H9 (cell line): Measurements from ENCODE around the gene ZFY. TPM values are rescaled to one million over a fixed set of nuclear protein-coding genes. Genes with fewer than 3 reads are reported as not detected.

Experiments used
- DNase-seq: peaks from one replicate; pipeline ENCODE4 v3.0.0-alpha.2; 2017
- H2AFZ ChIP-seq: one replicate; pipeline ENCODE4 v1.6.1; 2013; ENCODE audit warnings: mild to moderate bottlenecking, low read length, control low read depth, moderate library complexity
- H2AK5ac ChIP-seq: 2 replicates; pipeline ENCODE4 v1.6.1; 2013; ENCODE audit warnings: low read length, control low read depth, mixed read lengths; ENCODE audit not compliant: insufficient read length
- H2BK120ac ChIP-seq: one replicate; pipeline ENCODE4 v1.6.1; 2013; ENCODE audit warnings: low read depth, mild to moderate bottlenecking, low read length, control low read depth, inconsistent platforms; ENCODE audit not compliant: poor library complexity, severe bottlenecking
- H2BK12ac ChIP-seq: 2 replicates; pipeline ENCODE4 v1.6.1; 2013; ENCODE audit warnings: low read length, control low read depth, mixed read lengths, low read depth; ENCODE audit not compliant: insufficient read length
- H2BK15ac ChIP-seq: 2 replicates; pipeline ENCODE4 v1.6.1; 2013; ENCODE audit warnings: low read depth, low read length, control low read depth
- H2BK20ac ChIP-seq: one replicate; pipeline ENCODE4 v1.6.1; 2013; ENCODE audit warnings: low read depth, mild to moderate bottlenecking, low read length, control low read depth, inconsistent platforms; ENCODE audit not compliant: poor library complexity, severe bottlenecking
- H2BK5ac ChIP-seq: 2 replicates; pipeline ENCODE4 v1.6.1; 2013; ENCODE audit warnings: low read length, control low read depth, mixed read lengths; ENCODE audit not compliant: insufficient read length
- H3K14ac ChIP-seq: 2 replicates; pipeline ENCODE4 v1.6.1; 2013; ENCODE audit warnings: low read length, control low read depth; ENCODE audit not compliant: insufficient read depth
- H3K18ac ChIP-seq: 2 replicates; pipeline ENCODE4 v1.6.1; 2013; ENCODE audit warnings: low read depth, mild to moderate bottlenecking, mixed read lengths, low read length, control low read depth; ENCODE audit not compliant: insufficient read length
- H3K23ac ChIP-seq: 2 replicates; pipeline ENCODE4 v1.6.1; 2013; ENCODE audit warnings: low read length, control low read depth, mixed read lengths, low read depth; ENCODE audit not compliant: insufficient read length
- H3K23me2 ChIP-seq: 2 replicates; pipeline ENCODE4 v1.6.1; 2013; ENCODE audit warnings: low read depth, mild to moderate bottlenecking, mixed read lengths, low read length, control low read depth; ENCODE audit not compliant: insufficient read length, poor library complexity, severe bottlenecking
- H3K27ac ChIP-seq: 2 replicates; pipeline ENCODE4 v1.5.1; 2013; ENCODE audit warnings: low read length, control low read depth, mixed read lengths, low read depth; ENCODE audit not compliant: insufficient read length
- H3K27me3 ChIP-seq: 2 replicates; pipeline ENCODE4 v1.6.1; 2013; ENCODE audit warnings: low read length, control low read depth, inconsistent platforms; ENCODE audit not compliant: insufficient read depth
- H3K4ac ChIP-seq: 2 replicates; pipeline ENCODE4 v1.6.1; 2013; ENCODE audit warnings: low read depth, mild to moderate bottlenecking, control low read depth, inconsistent platforms, low read length, moderate library complexity
- H3K4me1 ChIP-seq: 2 replicates; pipeline ENCODE4 v1.6.1; 2013; ENCODE audit warnings: low read length, control low read depth, inconsistent platforms; ENCODE audit not compliant: insufficient read depth
- H3K4me2 ChIP-seq: 2 replicates; pipeline ENCODE4 v1.6.1; 2013; ENCODE audit warnings: low read length, control low read depth, mixed read lengths; ENCODE audit not compliant: insufficient read length, insufficient read depth
- H3K56ac ChIP-seq: 2 replicates; pipeline ENCODE4 v1.6.1; 2013; ENCODE audit warnings: low read depth, mild to moderate bottlenecking, mixed read lengths, low read length, control low read depth; ENCODE audit not compliant: insufficient read length
- H3K79me1 ChIP-seq: 2 replicates; pipeline ENCODE4 v1.6.1; 2013; ENCODE audit warnings: low read depth, mild to moderate bottlenecking, moderate library complexity, low read length, control low read depth, inconsistent platforms; ENCODE audit not compliant: insufficient read depth, poor library complexity, severe bottlenecking
- H3K79me2 ChIP-seq: 2 replicates; pipeline ENCODE4 v1.6.1; 2013; ENCODE audit warnings: low read length, control low read depth, inconsistent platforms; ENCODE audit not compliant: insufficient read depth
- H3K9ac ChIP-seq: 2 replicates; pipeline ENCODE4 v1.6.1; 2013; ENCODE audit warnings: low read length, control low read depth, mixed read lengths; ENCODE audit not compliant: insufficient read length; ENCODE audit errors: extremely low read depth
- H3K9me3 ChIP-seq: one replicate; pipeline ENCODE4 v1.6.1; 2013; ENCODE audit warnings: low read depth, low read length, inconsistent platforms; ENCODE audit not compliant: control insufficient read depth
- H3T11ph ChIP-seq: one replicate; pipeline ENCODE4 v1.6.1; 2013; ENCODE audit warnings: mild to moderate bottlenecking, low read length, control low read depth, inconsistent platforms
- H4K20me1 ChIP-seq: one replicate; pipeline ENCODE4 v1.6.1; 2013; ENCODE audit not compliant: control insufficient read depth, insufficient read length, insufficient read depth
- H4K5ac ChIP-seq: 2 replicates; pipeline ENCODE4 v1.6.1; 2013; ENCODE audit warnings: low read depth, mild to moderate bottlenecking, mixed read lengths, low read length, control low read depth; ENCODE audit not compliant: insufficient read length
- H4K8ac ChIP-seq: replicated peaks from 2 replicates; pipeline ENCODE4 v1.6.1; 2013; ENCODE audit warnings: low read length, control low read depth, mixed read lengths, low read depth; ENCODE audit not compliant: insufficient read length
- H4K91ac ChIP-seq: 2 replicates; pipeline ENCODE4 v1.6.1; 2013; ENCODE audit warnings: low read depth, mild to moderate bottlenecking, moderate library complexity, mixed read lengths, low read length, control low read depth; ENCODE audit not compliant: insufficient read length
- H3K27ac Mint-ChIP-seq, 3 experiments: 2 replicates in 2 of 3; 3 replicates in 1 of 3; pipeline ENCODE4 v1.8.0; 2020 to 2021; ENCODE audit warnings: mixed read lengths in 3 of 3, mild to moderate bottlenecking in 1 of 3, moderate library complexity in 1 of 3
- H3K27me3 Mint-ChIP-seq: 2 replicates; pipeline ENCODE4 v1.8.0; 2021; ENCODE audit warnings: low read depth, mild to moderate bottlenecking, moderate library complexity, mixed read lengths
- H3K36me3 Mint-ChIP-seq, 3 experiments: 2 replicates in 2 of 3; 3 replicates in 1 of 3; pipeline ENCODE4 v1.8.0; 2020 to 2021; ENCODE audit warnings: low read depth in 3 of 3, mixed read lengths in 3 of 3; ENCODE audit not compliant: insufficient read depth in 1 of 3
- H3K4me1 Mint-ChIP-seq, 2 experiments: 2 replicates each; pipeline ENCODE4 v1.8.0; 2020; ENCODE audit warnings: mixed read lengths in 2 of 2
- H3K4me3 Mint-ChIP-seq, 2 experiments: 2 replicates in 1 of 2; 3 replicates in 1 of 2; pipeline ENCODE4 v1.8.0; 2020 to 2021; ENCODE audit warnings: mild to moderate bottlenecking in 2 of 2, mixed read lengths in 2 of 2, moderate library complexity in 1 of 2
- H3K9me3 Mint-ChIP-seq, 2 experiments: 2 replicates in 1 of 2; 3 replicates in 1 of 2; pipeline ENCODE4 v1.8.0; 2020; ENCODE audit warnings: mild to moderate bottlenecking in 2 of 2, mixed read lengths in 2 of 2, moderate library complexity in 1 of 2
- CTCF ChIP-seq: fragments of 200-600 bp; sonication (generic); conservative IDR thresholded peaks from 3 replicates; pipeline ENCODE4 v1.8.0; 2021; ENCODE audit warnings: antibody characterized with exemption, mild to moderate bottlenecking
- WGBS: extraction: QIAGEN DNeasy Blood & Tissue Kit; methylation state at CpG from one replicate; pipeline ENCODE4 v1.1.7; 2013; ENCODE audit warnings: missing lambda C conversion rate, low lambda C conversion rate, mixed read lengths; ENCODE audit not compliant: insufficient read length; ENCODE audit errors: extremely low coverage; 5-methylcytosine and 5-hydroxymethylcytosine counted together
- total RNA-seq: library from RNA; stranded (reverse); gene quantifications from 2 replicates; pipeline ENCODE4 v1.2.1, GENCODE V29; 2021

Gene ZFY
- total RNA-seq, 1 experiment from 2014 or later = not detected

- Histone ChIP-seq H3K4ac (no peak overlapping the region), H2AFZ (no peak overlapping the region), H3K23ac (no peak overlapping the region), H3K23me2 (no peaks in the 10 kb centered on the region), H3K56ac (no peak overlapping the region), H2BK15ac (no peak overlapping the region), H3K14ac (no peak overlapping the region), H2BK12ac (no peak overlapping the region), H3K27ac (no peak overlapping the region), H4K5ac (no peak overlapping the region), H3K79me2 (no peaks in the 10 kb centered on the region), H3T11ph (no peak overlapping the region), H2AK5ac (no peak overlapping the region), H3K27me3 (no peaks in the 10 kb centered on the region), H4K8ac (no peak overlapping the region), H2BK20ac (no peak overlapping the region), H3K79me1 (no peaks in the 10 kb centered on the region), H3K18ac (no peak overlapping the region), H4K91ac (no peak overlapping the region), H3K9ac (no peak overlapping the region), H3K9me3 (no peaks in the 10 kb centered on the region), H2BK120ac (no peak overlapping the region), H4K20me1 (no peaks in the 10 kb centered on the region), H3K4me1 (no peaks in the 10 kb centered on the region), H3K4me2 (no peak overlapping the region), H2BK5ac (no peak overlapping the region)
- no peak for DNase-seq
- no peak overlapping the region for H3K27ac Mint-ChIP-seq
- no peaks in the 10 kb centered on the region for H3K36me3 Mint-ChIP-seq
- H3K9me3 Mint-ChIP-seq = no peaks in the 10 kb centered on the region
- no CpG with 5 or more reads among the region's 2 CpGs for WGBS
- H3K27me3 Mint-ChIP-seq = no peaks in the 10 kb centered on the region
- H3K4me3 Mint-ChIP-seq = no peak overlapping the region
- no peaks in the 10 kb centered on the region for H3K4me1 Mint-ChIP-seq
- TF ChIP-seq CTCF = no peak
These were observed 15.5 kb downstream of the ZFY start for GRCh38 chrY:2950655-2951054.
